HG03139 (cell line): ENCODE measurements around the gene ENC1.
"Not testable (repeated sequence)": the region's sequence is repeated elsewhere in the genome, so short reads cannot be mapped to it uniquely, and the experiment has no call there.

ENCODE experiments used
- ATAC-seq: cut with Tn5 transposase; IDR thresholded peaks from one replicate; pipeline ENCODE4 v1.9.1; 2021; ENCODE audit not compliant: unreplicated experiment

Gene ENC1

DNA sequence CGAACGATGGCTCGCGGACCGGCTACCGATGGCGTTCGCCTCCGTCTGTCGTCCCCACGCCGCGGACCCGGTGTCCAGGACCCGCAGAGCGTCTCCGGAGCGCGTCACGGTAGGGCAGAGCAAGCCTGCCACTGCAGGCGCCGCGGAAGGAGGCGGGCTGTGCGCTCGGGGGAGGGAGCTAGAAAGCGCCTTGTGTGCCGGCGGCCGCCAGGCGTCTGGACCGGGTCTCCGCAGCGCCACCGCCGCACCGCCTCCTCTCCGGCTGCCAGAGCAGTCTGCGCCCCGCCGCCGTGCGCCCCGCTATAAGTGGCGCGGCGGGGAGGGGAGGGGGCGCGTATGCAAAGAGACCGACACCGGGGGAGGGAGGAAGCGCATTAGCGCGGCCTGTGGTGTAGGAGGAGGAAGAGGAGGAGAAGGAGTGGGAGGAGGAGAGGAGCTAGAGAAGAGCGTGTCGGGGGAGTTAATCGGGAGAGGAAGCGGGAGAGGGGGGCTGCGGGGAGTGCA lies at the start of gene ENC1:
TSS of gene ENC1 (minus strand) at position 279 of the 504 bp plus-strand sequence. CDS start 4,243 bp downstream, outside the sequence.
- ATAC-seq, result peak; percentile 66

- ATAC-seq, result no peak
Observed at GRCh38 chr5:74686962-74687751, 46.6 kb upstream of the ENC1 start.

GRCh38 chr5:74685979-74686631 lies 45.6 kb upstream of the ENC1 start:
- peak; percentile 50 for ATAC-seq

DNA sequence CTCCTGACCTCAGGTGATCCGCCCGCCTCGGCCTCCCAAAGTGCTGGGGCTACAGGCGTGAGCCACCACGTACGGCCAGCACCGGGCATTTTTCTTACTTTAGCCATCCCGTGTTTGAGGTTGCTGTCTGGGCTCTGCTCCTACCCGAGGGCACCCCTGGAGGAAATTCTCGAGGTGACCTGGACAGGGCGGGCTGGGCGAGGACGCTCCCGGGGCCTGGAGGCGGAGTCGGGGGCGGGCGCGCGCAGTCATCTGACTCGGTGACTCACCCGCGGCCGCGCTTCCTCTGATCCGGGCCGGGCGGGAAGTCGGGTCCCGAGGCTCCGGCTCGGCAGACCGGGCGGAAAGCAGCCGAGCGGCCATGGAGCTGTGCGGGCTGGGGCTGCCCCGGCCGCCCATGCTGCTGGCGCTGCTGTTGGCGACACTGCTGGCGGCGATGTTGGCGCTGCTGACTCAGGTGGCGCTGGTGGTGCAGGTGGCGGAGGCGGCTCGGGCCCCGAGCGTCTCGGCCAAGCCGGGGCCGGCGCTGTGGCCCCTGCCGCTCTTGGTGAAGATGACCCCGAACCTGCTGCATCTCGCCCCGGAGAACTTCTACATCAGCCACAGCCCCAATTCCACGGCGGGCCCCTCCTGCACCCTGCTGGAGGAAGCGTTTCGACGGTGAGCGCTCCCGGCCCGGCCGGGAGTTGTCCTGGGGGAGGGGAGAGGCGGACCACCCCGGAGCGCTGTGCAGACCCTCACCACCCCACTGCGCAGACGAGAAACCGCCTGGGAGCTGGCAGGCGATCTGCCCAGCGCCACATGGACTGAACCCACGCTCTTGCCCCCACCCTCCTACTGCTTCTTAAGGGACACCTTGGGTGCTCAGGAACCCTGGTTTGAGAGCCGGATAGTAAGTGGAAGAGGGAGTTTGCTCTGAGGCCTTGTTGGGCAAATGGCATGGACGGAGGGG lies 44.6 kb upstream of the ENC1 start, which contains the start of gene HEXB:
TSS of gene HEXB (plus strand) at position 334 of the 952 bp plus-strand sequence. CDS start at position 362, 28 bp downstream.
- ATAC-seq, result peak; percentile 82

GRCh38 chr5:74679966-74680365 lies 39.4 kb upstream of the ENC1 start:
- no peak for ATAC-seq

- not testable (repeated sequence) for ATAC-seq
Observed at GRCh38 chr5:74679300-74679699, 38.8 kb upstream of the ENC1 start.

DNA sequence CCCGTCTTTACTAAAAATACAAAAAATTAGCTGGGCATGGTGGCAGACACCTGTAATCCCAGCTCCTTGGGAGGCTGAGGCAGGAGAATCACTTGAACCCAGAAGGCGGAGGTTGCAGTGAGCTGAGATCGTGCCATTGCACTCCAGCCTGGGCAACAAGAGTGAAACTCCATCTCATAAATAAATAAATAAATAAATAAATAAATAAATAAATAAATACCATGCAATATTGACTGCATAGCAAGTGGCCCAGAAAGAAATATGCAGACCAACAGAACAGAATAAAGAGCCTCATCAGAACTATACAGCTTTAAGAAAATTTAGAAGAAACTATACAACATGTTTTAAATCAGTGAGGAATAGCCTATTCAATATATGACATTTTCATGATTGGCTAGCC lies 37.6 kb upstream of the ENC1 start:
- ATAC-seq, result not testable (repeated sequence)

DNA sequence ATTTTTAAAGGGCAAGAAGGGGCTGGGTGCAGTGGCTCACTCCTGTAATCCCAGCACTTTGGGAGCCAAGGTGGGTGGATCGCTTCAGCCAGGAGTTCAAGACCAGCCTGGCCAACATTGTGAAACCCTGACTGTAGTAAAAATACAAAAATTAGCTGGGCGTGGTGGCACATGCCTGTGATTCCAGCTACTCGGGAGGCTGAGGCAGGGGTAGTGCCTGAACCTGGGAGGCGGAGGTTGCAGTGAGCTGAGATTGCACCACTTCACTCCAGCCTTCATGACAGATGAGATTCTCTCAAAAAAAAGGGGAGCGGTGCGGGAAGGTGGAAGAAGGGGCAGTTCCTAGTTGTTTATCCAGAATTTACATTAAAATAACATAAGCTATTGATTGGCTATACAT lies 35.9 kb upstream of the ENC1 start:
- ATAC-seq, result not testable (repeated sequence)

- ATAC-seq, result no peak
Observed at GRCh38 chr5:74673011-74673790, 32.7 kb upstream of the ENC1 start.

GRCh38 chr5:74672215-74672877 lies 31.8 kb upstream of the ENC1 start:
- no peak for ATAC-seq

- no peak for ATAC-seq
Observed at GRCh38 chr5:74670396-74671038, 30.0 kb upstream of the ENC1 start.

DNA sequence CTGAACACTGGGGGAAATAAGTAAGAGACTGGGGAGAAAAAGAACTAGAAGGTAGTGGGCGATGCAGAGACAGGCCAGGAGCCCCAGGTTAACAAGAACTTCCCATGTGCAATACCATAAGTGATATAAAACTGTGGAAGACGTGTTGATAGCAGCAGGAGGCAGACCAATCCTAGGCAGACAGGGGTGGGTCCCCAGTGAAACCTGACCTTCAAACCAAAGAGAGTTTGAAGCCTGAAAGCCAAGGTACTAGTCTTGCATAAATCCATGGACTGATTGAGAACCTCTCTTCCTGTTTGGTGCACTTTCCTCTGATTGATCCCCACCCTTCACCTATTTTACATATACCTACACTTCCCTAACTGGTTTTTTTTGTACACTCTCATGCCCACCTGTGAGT lies 29.3 kb upstream of the ENC1 start:
- ATAC-seq, result no peak

DNA sequence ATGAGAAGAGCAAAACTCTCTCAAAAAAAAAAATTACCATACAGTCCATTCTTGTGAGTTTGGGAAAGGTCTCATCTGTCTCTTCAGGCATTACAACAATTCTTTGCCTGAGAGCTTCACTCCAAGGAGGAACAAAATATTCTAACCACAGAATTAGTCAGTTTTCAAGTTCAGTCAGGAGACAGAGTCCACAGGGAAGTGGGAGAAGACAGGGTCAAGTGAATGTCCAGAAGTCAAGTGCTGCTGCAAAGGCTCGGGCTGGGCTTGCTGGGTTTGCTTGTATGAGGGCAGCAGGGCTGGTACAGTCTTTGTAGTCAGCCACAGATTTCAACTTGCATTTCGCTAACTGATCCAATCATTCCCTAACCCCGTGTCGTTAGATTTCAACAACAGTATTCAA lies 26.9 kb upstream of the ENC1 start:
- ATAC-seq, result no peak

DNA sequence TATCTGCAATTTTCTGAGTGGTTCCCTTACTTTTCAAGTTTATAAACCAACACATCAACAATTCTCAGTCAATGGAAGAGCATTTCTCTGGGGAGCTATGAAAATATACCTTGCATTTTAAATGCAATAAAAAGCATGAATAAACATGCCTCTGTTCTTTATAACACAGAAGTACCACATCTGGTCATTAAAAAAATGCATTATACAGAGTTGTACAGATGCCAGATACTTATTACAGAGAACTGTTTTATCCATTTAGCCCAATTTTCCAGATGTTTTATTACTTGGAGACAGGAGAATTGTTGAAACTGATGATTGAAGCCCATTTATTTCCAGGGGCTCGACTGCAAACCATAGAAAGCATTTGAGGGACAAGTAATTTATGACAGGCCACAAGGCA lies 25.3 kb upstream of the ENC1 start:
- no peak for ATAC-seq

GRCh38 chr5:74665273-74665672 lies 24.7 kb upstream of the ENC1 start:
- no peak for ATAC-seq

DNA sequence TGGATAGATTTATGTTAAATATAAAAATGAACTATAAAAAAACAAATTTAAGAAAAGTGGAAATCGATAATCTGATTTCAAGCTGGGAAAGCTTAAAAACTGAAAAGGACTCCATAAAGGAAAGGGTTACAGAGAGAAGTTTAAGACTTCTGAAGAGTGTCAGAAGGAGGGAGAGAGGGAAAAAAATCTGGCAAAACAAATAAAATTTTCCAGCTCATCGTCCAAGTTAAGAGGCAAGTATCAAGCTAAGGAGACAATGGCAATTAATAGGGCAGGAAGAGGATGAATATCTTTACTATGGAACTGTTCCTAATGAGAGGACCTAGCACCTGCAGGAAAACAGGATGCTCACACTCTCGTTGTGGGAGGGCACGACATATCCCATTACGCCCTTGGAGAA lies 24.0 kb upstream of the ENC1 start:
- ATAC-seq, result no peak

- ATAC-seq, result no peak
Observed at GRCh38 chr5:74660873-74661272, 20.3 kb upstream of the ENC1 start.

DNA sequence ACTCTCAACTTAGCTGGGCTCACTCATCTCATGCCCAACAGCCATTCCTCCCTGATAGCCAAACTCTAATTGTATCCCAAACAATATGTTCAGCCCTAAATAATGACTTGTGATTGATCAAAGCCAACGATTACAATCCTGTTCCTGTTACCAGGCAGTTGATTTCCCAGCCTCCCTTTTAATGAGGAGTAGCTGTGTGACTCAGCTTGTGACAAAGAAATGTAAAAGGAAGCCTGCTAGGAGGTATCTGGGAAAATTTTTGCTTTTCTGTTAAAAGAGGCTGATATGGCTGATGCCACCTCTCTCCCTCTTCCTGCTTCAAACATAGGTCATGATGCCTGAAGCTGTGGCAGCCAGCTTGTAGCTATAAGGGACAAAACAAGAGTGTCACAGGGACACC lies 19.6 kb upstream of the ENC1 start:
- ATAC-seq, result no peak

GRCh38 chr5:74659172-74659571 lies 18.6 kb upstream of the ENC1 start:
- no peak for ATAC-seq
